ENCODE results near the gene CEP128.
A peak's percentile ranks its signal among the peaks of the same experiment; 100 is the strongest.

CEP128 gene

DNA sequence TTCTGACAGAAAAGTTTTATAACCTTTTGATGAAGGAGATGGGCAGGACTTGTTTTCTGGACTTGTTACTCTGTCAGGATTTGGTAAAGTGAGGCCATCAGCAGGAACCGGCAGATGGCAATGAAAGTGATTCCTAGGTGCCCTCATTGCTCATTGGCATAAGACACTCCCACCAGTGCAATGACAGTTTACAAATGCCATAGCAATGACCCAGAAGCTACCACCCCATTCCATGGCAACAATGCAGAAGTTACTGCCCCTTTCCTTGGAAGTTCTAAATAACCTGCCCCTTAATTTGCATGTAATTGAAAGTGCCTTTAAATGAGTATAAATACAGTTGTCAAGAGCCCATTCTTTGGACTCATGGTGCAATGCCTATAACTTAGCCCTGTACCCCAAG lies 222.6 kb downstream of the CEP128 start:
- no peak overlapping the region for H4K8ac ChIP-seq (ENCODE audit: low read depth, low read length)
- H3K79me1 ChIP-seq (ENCODE audit: low read length) = no peaks in the 10 kb centered on the region
- no peak for DNase-seq
- no peak overlapping the region for H3K27ac ChIP-seq (ENCODE audit: low read depth, low read length)
- H2BK120ac ChIP-seq (ENCODE audit: insufficient read depth, low read length, poor library complexity) = no peak overlapping the region
- H4K91ac ChIP-seq (ENCODE audit: low read depth, low read length) = no peak overlapping the region
- H3K4ac ChIP-seq (ENCODE audit: low read depth, low read length) = no peak overlapping the region
- no peaks in the 10 kb centered on the region for H3K36me3 ChIP-seq (ENCODE audit: control insufficient read depth in 1 of 2, insufficient read depth in 2 of 2, low read length in 2 of 2)
- no peak overlapping the region for H3K23ac ChIP-seq (ENCODE audit: low read length)
- H2AK5ac ChIP-seq (ENCODE audit: low read length) = no peak overlapping the region
- no peak overlapping the region for H2BK12ac ChIP-seq (ENCODE audit: low read length)
- WGBS (ENCODE audit: extremely low coverage, insufficient coverage, insufficient read length) = no CpG with 5 or more reads among the region's 1 CpG
- H3K14ac ChIP-seq (ENCODE audit: low read length) = no peak overlapping the region
- no peak overlapping the region for H2BK5ac ChIP-seq (ENCODE audit: low read depth, low read length, poor library complexity)
- no peaks in the 10 kb centered on the region for H3K79me2 ChIP-seq (ENCODE audit: control insufficient read depth, insufficient read depth, low read length, poor library complexity)
- H3K27me3 ChIP-seq (ENCODE audit: insufficient read depth, low read length) = no peaks in the 10 kb centered on the region
- no peak overlapping the region for H3K9ac ChIP-seq (ENCODE audit: low read length)
- H4K12ac ChIP-seq (ENCODE audit: low read depth, low read length) = no peak overlapping the region
- H3K18ac ChIP-seq (ENCODE audit: low read length) = no peak overlapping the region
- no peak overlapping the region for H3K4me2 ChIP-seq (ENCODE audit: low read length)
- H3K9me3 ChIP-seq (ENCODE audit: insufficient read depth, low read depth, low read length) = no peaks in the 10 kb centered on the region
- H3K4me3 ChIP-seq (ENCODE audit: low read depth, low read length) = no peak overlapping the region
- H2AFZ ChIP-seq (ENCODE audit: insufficient read depth, low read length, poor library complexity) = no peak overlapping the region
- H3K4me1 ChIP-seq (ENCODE audit: control insufficient read depth in 1 of 2, insufficient read depth in 2 of 2, low read length in 2 of 2) = no peaks in the 10 kb centered on the region

GRCh38 chr14:80714474-80714873 lies 227.1 kb downstream of the CEP128 start:
- H4K8ac ChIP-seq (ENCODE audit: low read depth, low read length) = no peak overlapping the region

DNA sequence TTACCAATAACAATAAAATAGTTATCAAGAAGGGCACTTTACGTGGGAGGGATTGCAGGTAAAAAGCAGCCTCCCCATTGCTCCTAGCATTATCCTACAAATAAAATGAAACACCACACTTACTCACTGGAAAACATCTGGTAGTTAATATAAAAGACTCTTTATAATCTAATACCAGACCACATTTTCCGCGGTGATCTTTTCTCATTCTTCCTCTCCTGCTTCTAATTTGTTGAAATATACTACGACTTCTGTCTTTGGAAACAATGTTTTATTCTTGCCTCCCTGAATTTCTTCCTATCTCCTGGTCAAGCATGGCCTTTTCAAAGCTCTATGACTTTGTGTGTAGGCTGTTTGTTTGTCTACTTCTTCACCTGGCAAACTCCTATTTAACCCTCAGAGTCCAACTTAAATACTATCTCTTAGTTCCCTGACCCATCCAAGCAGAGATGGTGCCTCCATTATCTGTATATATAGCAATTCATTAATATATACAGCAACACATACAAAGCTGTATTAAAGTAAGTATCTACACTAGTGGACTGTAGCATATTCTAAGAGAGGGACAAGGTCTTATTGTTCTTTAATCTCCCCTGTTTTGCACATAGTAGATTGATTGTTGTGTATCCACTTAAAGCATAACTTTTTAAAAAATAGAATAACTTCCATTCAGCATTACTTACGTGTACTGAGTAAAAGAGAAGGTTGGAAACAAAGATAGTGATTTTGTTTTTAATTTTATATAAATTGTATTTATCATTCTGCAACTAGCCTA lies 228.3 kb downstream of the CEP128 start:
- H3K23ac ChIP-seq (ENCODE audit: low read length) = no peak overlapping the region
- DNase-seq = no peak
- no peak overlapping the region for H2AFZ ChIP-seq (ENCODE audit: insufficient read depth, low read length, poor library complexity)
- no peak overlapping the region for H2AK5ac ChIP-seq (ENCODE audit: low read length)
- no peak overlapping the region for H4K91ac ChIP-seq (ENCODE audit: low read depth, low read length)
- H2BK12ac ChIP-seq (ENCODE audit: low read length) = no peak overlapping the region
- H3K4me1 ChIP-seq (ENCODE audit: control insufficient read depth in 1 of 2, insufficient read depth in 2 of 2, low read length in 2 of 2) = no peaks in the 10 kb centered on the region
- WGBS (ENCODE audit: extremely low coverage, insufficient coverage, insufficient read length) = no CpG with 5 or more reads among the region's 5 CpGs
- no peaks in the 10 kb centered on the region for H3K27me3 ChIP-seq (ENCODE audit: insufficient read depth, low read length)
- H3K4me3 ChIP-seq (ENCODE audit: low read depth, low read length) = no peak overlapping the region
- H3K79me2 ChIP-seq (ENCODE audit: control insufficient read depth, insufficient read depth, low read length, poor library complexity) = no peaks in the 10 kb centered on the region
- H3K9me3 ChIP-seq (ENCODE audit: insufficient read depth, low read depth, low read length) = no peaks in the 10 kb centered on the region
- no peak overlapping the region for H3K4me2 ChIP-seq (ENCODE audit: low read length)
- H3K27ac ChIP-seq (ENCODE audit: low read depth, low read length) = no peak overlapping the region
- H4K8ac ChIP-seq (ENCODE audit: low read depth, low read length) = no peak overlapping the region
- no peak overlapping the region for H3K14ac ChIP-seq (ENCODE audit: low read length)
- no peak overlapping the region for H3K18ac ChIP-seq (ENCODE audit: low read length)
- no peak overlapping the region for H2BK5ac ChIP-seq (ENCODE audit: low read depth, low read length, poor library complexity)
- no peak overlapping the region for H3K4ac ChIP-seq (ENCODE audit: low read depth, low read length)
- H2BK120ac ChIP-seq (ENCODE audit: insufficient read depth, low read length, poor library complexity) = no peak overlapping the region
- no peak overlapping the region for H4K12ac ChIP-seq (ENCODE audit: low read depth, low read length)
- no peak overlapping the region for H3K9ac ChIP-seq (ENCODE audit: low read length)
- no peaks in the 10 kb centered on the region for H3K79me1 ChIP-seq (ENCODE audit: low read length)
- no peaks in the 10 kb centered on the region for H3K36me3 ChIP-seq (ENCODE audit: control insufficient read depth in 1 of 2, insufficient read depth in 2 of 2, low read length in 2 of 2)

More at GRCh38 chr14:80714474-80714873, 227.1 kb downstream of the CEP128 start:
- Histone ChIP-seq H4K12ac (ENCODE audit: low read depth, low read length) (no peak overlapping the region), H3K23ac (ENCODE audit: low read length) (no peak overlapping the region), H3K27me3 (ENCODE audit: insufficient read depth, low read length) (no peaks in the 10 kb centered on the region), H3K14ac (ENCODE audit: low read length) (no peak overlapping the region), H3K4me2 (ENCODE audit: low read length) (no peak overlapping the region), H2BK5ac (ENCODE audit: low read depth, low read length, poor library complexity) (no peak overlapping the region), H3K9ac (ENCODE audit: low read length) (no peak overlapping the region), H2AFZ (ENCODE audit: insufficient read depth, low read length, poor library complexity) (no peak overlapping the region), H2BK12ac (ENCODE audit: low read length) (no peak overlapping the region), H2BK120ac (ENCODE audit: insufficient read depth, low read length, poor library complexity) (no peak overlapping the region), H3K4ac (ENCODE audit: low read depth, low read length) (no peak overlapping the region), H4K91ac (ENCODE audit: low read depth, low read length) (no peak overlapping the region), H3K36me3 (ENCODE audit: control insufficient read depth in 1 of 2, insufficient read depth in 2 of 2, low read length in 2 of 2) (no peaks in the 10 kb centered on the region), H3K79me2 (ENCODE audit: control insufficient read depth, insufficient read depth, low read length, poor library complexity) (no peaks in the 10 kb centered on the region), H2AK5ac (ENCODE audit: low read length) (no peak overlapping the region), H3K27ac (ENCODE audit: low read depth, low read length) (no peak overlapping the region), H3K4me3 (ENCODE audit: low read depth, low read length) (no peak overlapping the region), H3K79me1 (ENCODE audit: low read length) (no peaks in the 10 kb centered on the region), H3K4me1 (ENCODE audit: control insufficient read depth in 1 of 2, insufficient read depth in 2 of 2, low read length in 2 of 2) (no peaks in the 10 kb centered on the region), H3K9me3 (ENCODE audit: insufficient read depth, low read depth, low read length) (no peaks in the 10 kb centered on the region), H3K18ac (ENCODE audit: low read length) (no peak overlapping the region)
- no peak for DNase-seq
- WGBS (ENCODE audit: extremely low coverage, insufficient coverage, insufficient read length) = 100% methylated on average over 1 of the region's 4 CpGs

GRCh38 chr14:80705241-80705980 lies 236.1 kb downstream of the CEP128 start:
- Histone ChIP-seq H3K27me3 (ENCODE audit: insufficient read depth, low read length) (no peaks in the 10 kb centered on the region), H3K14ac (ENCODE audit: low read length) (no peak overlapping the region), H4K12ac (ENCODE audit: low read depth, low read length) (no peak overlapping the region), H3K9ac (ENCODE audit: low read length) (no peak overlapping the region), H3K4me3 (ENCODE audit: low read depth, low read length) (no peak overlapping the region), H2BK5ac (ENCODE audit: low read depth, low read length, poor library complexity) (no peak overlapping the region), H3K18ac (ENCODE audit: low read length) (no peak overlapping the region), H2AK5ac (ENCODE audit: low read length) (no peak overlapping the region), H4K8ac (ENCODE audit: low read depth, low read length) (no peak overlapping the region), H3K4me1 (ENCODE audit: control insufficient read depth in 1 of 2, insufficient read depth in 2 of 2, low read length in 2 of 2) (no peaks in the 10 kb centered on the region), H3K23ac (ENCODE audit: low read length) (no peak overlapping the region), H3K36me3 (ENCODE audit: control insufficient read depth in 1 of 2, insufficient read depth in 2 of 2, low read length in 2 of 2) (no peaks in the 10 kb centered on the region), H3K79me2 (ENCODE audit: control insufficient read depth, insufficient read depth, low read length, poor library complexity) (no peaks in the 10 kb centered on the region), H2BK120ac (ENCODE audit: insufficient read depth, low read length, poor library complexity) (no peak overlapping the region), H4K91ac (ENCODE audit: low read depth, low read length) (no peak overlapping the region), H2BK12ac (ENCODE audit: low read length) (no peak overlapping the region), H3K27ac (ENCODE audit: low read depth, low read length) (no peak overlapping the region), H3K4ac (ENCODE audit: low read depth, low read length) (no peak overlapping the region), H3K4me2 (ENCODE audit: low read length) (no peak overlapping the region), H3K79me1 (ENCODE audit: low read length) (no peaks in the 10 kb centered on the region), H2AFZ (ENCODE audit: insufficient read depth, low read length, poor library complexity) (no peak overlapping the region), H3K9me3 (ENCODE audit: insufficient read depth, low read depth, low read length) (no peaks in the 10 kb centered on the region)
- no CpG with 5 or more reads among the region's 1 CpG for WGBS (ENCODE audit: extremely low coverage, insufficient coverage, insufficient read length)
- DNase-seq = peak in 1 of 2 donors; percentile 16
